ENCODE measurements around the gene KRTAP12-4.

Gene KRTAP12-4

DNA sequence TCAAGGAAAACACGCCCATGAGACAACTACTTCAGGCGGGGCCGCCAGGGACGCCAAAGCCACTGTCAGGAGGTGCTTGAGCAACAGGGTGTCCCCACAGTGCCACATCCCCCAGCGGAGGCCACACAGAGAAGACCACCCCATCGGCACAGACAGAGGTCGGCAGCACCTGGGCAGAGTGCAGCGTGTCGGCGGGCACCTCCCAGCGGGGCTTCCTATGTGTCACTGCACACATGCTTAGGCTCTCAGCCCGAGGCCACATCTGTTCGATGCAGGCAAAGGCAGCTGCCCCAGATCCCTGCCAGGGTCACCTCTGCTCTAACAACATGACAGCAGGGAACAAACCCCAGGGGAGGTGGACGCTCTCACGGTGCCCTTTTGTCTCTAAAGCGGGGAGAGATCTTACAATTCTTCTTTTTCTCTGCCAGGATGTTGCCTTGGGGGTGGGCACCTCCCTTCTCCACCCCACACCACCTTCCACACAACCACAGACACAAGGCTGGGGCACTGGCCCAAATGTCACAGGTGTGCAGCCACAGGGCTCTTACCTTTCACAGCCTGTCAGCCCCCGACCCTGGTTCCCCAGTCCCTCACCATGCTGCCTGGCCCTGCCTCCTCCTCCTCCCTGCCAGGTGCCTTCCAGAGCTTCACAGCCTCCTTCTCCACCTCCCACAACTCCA lies 38.4 kb downstream of the KRTAP12-4 start:
- H3K27me3 ChIP-seq (ENCODE audit: low read length) = no peaks in the 10 kb centered on the region
- H3K9ac ChIP-seq (ENCODE audit: low read length) = no peak overlapping the region
- H3F3A ChIP-seq (ENCODE audit: insufficient read depth) = no peaks in the 10 kb centered on the region
- no peaks in the 10 kb centered on the region; the same call in 1 of the 2 replicates for H3K9me3 ChIP-seq (ENCODE audit: insufficient read depth, low read length)
- TF ChIP-seq, protein P1, sequence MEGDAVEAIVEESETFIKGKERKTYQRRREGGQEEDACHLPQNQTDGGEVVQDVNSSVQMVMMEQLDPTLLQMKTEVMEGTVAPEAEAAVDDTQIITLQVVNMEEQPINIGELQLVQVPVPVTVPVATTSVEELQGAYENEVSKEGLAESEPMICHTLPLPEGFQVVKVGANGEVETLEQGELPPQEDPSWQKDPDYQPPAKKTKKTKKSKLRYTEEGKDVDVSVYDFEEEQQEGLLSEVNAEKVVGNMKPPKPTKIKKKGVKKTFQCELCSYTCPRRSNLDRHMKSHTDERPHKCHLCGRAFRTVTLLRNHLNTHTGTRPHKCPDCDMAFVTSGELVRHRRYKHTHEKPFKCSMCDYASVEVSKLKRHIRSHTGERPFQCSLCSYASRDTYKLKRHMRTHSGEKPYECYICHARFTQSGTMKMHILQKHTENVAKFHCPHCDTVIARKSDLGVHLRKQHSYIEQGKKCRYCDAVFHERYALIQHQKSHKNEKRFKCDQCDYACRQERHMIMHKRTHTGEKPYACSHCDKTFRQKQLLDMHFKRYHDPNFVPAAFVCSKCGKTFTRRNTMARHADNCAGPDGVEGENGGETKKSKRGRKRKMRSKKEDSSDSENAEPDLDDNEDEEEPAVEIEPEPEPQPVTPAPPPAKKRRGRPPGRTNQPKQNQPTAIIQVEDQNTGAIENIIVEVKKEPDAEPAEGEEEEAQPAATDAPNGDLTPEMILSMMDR (IDR thresholded peaks at IDR 0.05; ENCODE audit: insufficient read depth, low read length, poor library complexity, severe bottlenecking) = no peak
- no peak for TF ChIP-seq EZH2phosphoT487 (conservative IDR thresholded peaks at IDR 0.05; ENCODE audit: low read length)
- H2AFZ ChIP-seq (ENCODE audit: low read depth, low read length, severe bottlenecking) = no peak overlapping the region
- H3K4me3 ChIP-seq (ENCODE audit: insufficient read depth, low read length, poor library complexity, severe bottlenecking) = no peak overlapping the region
- H4K20me1 ChIP-seq (ENCODE audit: low read depth, low read length) = no peaks in the 10 kb centered on the region
- H3K36me3 ChIP-seq (ENCODE audit: low read length) = no peaks in the 10 kb centered on the region
- H3K4me2 ChIP-seq (ENCODE audit: low read depth, low read length, poor library complexity, severe bottlenecking) = no peak overlapping the region
- no peak overlapping the region for H3K27ac ChIP-seq (ENCODE audit: low read depth, low read length)
- H3K9me2 ChIP-seq (replicated peaks; ENCODE audit: insufficient read depth, low read length) = no peaks in the 10 kb centered on the region
- H3K79me2 ChIP-seq (ENCODE audit: insufficient read depth, low read length) = no peaks in the 10 kb centered on the region

- TF ChIP-seq, protein P1 (IDR thresholded peaks at IDR 0.05; ENCODE audit: insufficient read depth, low read length, poor library complexity, severe bottlenecking) = no peak
- no peak for TF ChIP-seq EZH2phosphoT487 (conservative IDR thresholded peaks at IDR 0.05; ENCODE audit: low read length)
- H4K20me1 ChIP-seq (ENCODE audit: low read depth, low read length) = no peaks in the 10 kb centered on the region
- H3K27me3 ChIP-seq (ENCODE audit: low read length) = no peaks in the 10 kb centered on the region
- no peaks in the 10 kb centered on the region for H3F3A ChIP-seq (ENCODE audit: insufficient read depth)
- no peaks in the 10 kb centered on the region for H3K9me2 ChIP-seq (replicated peaks; ENCODE audit: insufficient read depth, low read length)
- no peaks in the 10 kb centered on the region for H3K79me2 ChIP-seq (ENCODE audit: insufficient read depth, low read length)
- H2AFZ ChIP-seq (ENCODE audit: low read depth, low read length, severe bottlenecking) = no peak overlapping the region
- H3K4me2 ChIP-seq (ENCODE audit: low read depth, low read length, poor library complexity, severe bottlenecking) = no peak overlapping the region
- no peak overlapping the region for H3K27ac ChIP-seq (ENCODE audit: low read depth, low read length)
- no peaks in the 10 kb centered on the region; the same call in 1 of the 2 replicates for H3K9me3 ChIP-seq (ENCODE audit: insufficient read depth, low read length)
- H3K9ac ChIP-seq (ENCODE audit: low read length) = no peak overlapping the region
- no peaks in the 10 kb centered on the region for H3K36me3 ChIP-seq (ENCODE audit: low read length)
- H3K4me3 ChIP-seq (ENCODE audit: insufficient read depth, low read length, poor library complexity, severe bottlenecking) = no peak overlapping the region
Observed at GRCh38 chr21:44615466-44615865, 39.0 kb downstream of the KRTAP12-4 start.

DNA sequence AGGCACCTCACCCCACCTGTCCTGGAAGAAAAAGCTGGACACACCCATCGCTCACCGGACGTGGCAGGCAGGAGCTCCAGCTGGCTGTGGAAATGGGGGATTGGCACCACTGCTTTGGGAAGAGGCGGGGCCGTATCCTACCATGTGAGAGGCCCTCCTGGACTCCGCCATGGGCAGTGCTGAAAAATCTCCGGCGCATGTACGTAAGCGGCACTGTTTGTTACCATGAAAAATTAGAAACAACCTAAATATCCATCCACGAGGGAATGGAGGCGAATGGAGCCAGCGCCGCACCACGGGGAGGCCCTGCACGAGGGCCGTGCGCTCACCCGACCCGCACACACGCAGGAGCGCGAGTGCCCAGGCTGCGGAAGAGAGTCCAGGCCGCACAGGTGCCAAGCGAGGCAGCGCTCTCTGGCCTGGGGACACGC lies 39.5 kb downstream of the KRTAP12-4 start:
- Histone ChIP-seq H3K79me2 (ENCODE audit: insufficient read depth, low read length) (no peaks in the 10 kb centered on the region), H3K36me3 (ENCODE audit: low read length) (no peaks in the 10 kb centered on the region), H3K9me3 (ENCODE audit: insufficient read depth, low read length) (no peaks in the 10 kb centered on the region; the same call in 1 of the 2 replicates), H2AFZ (ENCODE audit: low read depth, low read length, severe bottlenecking) (no peak overlapping the region), H3K27me3 (ENCODE audit: low read length) (no peaks in the 10 kb centered on the region), H3K4me3 (ENCODE audit: insufficient read depth, low read length, poor library complexity, severe bottlenecking) (no peak overlapping the region), H3K9me2 (replicated peaks; ENCODE audit: insufficient read depth, low read length) (no peaks in the 10 kb centered on the region), H3K4me2 (ENCODE audit: low read depth, low read length, poor library complexity, severe bottlenecking) (no peak overlapping the region), H3K27ac (ENCODE audit: low read depth, low read length) (no peak overlapping the region), H3F3A (ENCODE audit: insufficient read depth) (no peaks in the 10 kb centered on the region), H3K9ac (ENCODE audit: low read length) (no peak overlapping the region), H4K20me1 (ENCODE audit: low read depth, low read length) (no peaks in the 10 kb centered on the region)
- TF ChIP-seq EZH2phosphoT487 (conservative IDR thresholded peaks at IDR 0.05; ENCODE audit: low read length) = no peak

DNA sequence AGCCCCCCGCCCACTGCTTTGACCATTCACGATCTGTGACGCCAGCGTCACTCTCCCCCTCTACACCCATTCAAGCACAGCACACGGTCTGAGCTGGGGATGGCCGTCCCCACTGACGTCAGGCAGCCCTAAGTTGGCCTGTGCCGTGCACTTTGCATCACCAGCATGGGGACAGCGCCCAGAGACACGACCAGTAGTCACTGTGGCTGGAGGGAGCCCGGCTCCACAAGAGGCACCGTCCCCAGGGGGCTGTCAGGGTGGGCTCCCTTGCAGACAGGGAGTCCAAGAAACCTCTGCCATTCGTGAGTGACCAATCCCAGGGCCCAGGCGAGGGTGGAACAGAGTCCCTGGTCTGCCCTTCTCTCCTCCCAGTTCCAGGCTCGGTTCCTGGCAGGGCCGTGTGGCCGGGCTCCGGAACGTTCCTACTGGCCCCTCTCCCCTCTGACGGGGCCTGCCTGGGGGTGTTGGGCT lies 40.3 kb downstream of the KRTAP12-4 start:
- Histone ChIP-seq H3F3A (ENCODE audit: insufficient read depth) (no peaks in the 10 kb centered on the region), H3K9me2 (replicated peaks; ENCODE audit: insufficient read depth, low read length) (no peaks in the 10 kb centered on the region), H2AFZ (ENCODE audit: low read depth, low read length, severe bottlenecking) (no peak overlapping the region), H3K79me2 (ENCODE audit: insufficient read depth, low read length) (no peaks in the 10 kb centered on the region), H3K4me3 (ENCODE audit: insufficient read depth, low read length, poor library complexity, severe bottlenecking) (no peak overlapping the region), H3K36me3 (ENCODE audit: low read length) (no peaks in the 10 kb centered on the region), H4K20me1 (ENCODE audit: low read depth, low read length) (no peaks in the 10 kb centered on the region), H3K27me3 (ENCODE audit: low read length) (no peaks in the 10 kb centered on the region), H3K9me3 (ENCODE audit: insufficient read depth, low read length) (no peaks in the 10 kb centered on the region), H3K27ac (ENCODE audit: low read depth, low read length) (no peak overlapping the region), H3K9ac (ENCODE audit: low read length) (no peak overlapping the region), H3K4me2 (ENCODE audit: low read depth, low read length, poor library complexity, severe bottlenecking) (no peak overlapping the region)
- TF ChIP-seq EZH2phosphoT487 (conservative IDR thresholded peaks at IDR 0.05; ENCODE audit: low read length) = no peak
- TF ChIP-seq, protein P1 (IDR thresholded peaks at IDR 0.05; ENCODE audit: insufficient read depth, low read length, poor library complexity, severe bottlenecking) = no peak
